ENCODE results near the gene THEMIS2. TPM values are rescaled to one million over a fixed set of nuclear protein-coding genes. Genes with fewer than 3 reads are reported as not detected.

Gene THEMIS2
- total RNA-seq, 1 donor from 2014 or later, result 1.2 TPM

GRCh38 chr1:27872802-27873551, 633 bp downstream of the THEMIS2 start:
- Mint-ChIP-seq H3K36me3 (ENCODE audit: low read depth) (no peaks in the 10 kb centered on the region), H3K9me3 (ENCODE audit: low read depth) (no peaks in the 10 kb centered on the region), H3K4me1 (ENCODE audit: low read depth) (peaks cover 17% of the 10 kb centered on the region), H3K27ac (ENCODE audit: unreplicated experiment) (no peak overlapping the region), H3K4me3 (ENCODE audit: unreplicated experiment) (peak overlapping the region; percentile 77), H3K27me3 (ENCODE audit: low read depth) (peaks cover 3% of the 10 kb centered on the region)
- no peak for DNase-seq (ENCODE audit: low spot score)
- TF ChIP-seq, protein P1, sequence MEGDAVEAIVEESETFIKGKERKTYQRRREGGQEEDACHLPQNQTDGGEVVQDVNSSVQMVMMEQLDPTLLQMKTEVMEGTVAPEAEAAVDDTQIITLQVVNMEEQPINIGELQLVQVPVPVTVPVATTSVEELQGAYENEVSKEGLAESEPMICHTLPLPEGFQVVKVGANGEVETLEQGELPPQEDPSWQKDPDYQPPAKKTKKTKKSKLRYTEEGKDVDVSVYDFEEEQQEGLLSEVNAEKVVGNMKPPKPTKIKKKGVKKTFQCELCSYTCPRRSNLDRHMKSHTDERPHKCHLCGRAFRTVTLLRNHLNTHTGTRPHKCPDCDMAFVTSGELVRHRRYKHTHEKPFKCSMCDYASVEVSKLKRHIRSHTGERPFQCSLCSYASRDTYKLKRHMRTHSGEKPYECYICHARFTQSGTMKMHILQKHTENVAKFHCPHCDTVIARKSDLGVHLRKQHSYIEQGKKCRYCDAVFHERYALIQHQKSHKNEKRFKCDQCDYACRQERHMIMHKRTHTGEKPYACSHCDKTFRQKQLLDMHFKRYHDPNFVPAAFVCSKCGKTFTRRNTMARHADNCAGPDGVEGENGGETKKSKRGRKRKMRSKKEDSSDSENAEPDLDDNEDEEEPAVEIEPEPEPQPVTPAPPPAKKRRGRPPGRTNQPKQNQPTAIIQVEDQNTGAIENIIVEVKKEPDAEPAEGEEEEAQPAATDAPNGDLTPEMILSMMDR (IDR thresholded peaks at IDR 0.05), result no peak

DNA sequence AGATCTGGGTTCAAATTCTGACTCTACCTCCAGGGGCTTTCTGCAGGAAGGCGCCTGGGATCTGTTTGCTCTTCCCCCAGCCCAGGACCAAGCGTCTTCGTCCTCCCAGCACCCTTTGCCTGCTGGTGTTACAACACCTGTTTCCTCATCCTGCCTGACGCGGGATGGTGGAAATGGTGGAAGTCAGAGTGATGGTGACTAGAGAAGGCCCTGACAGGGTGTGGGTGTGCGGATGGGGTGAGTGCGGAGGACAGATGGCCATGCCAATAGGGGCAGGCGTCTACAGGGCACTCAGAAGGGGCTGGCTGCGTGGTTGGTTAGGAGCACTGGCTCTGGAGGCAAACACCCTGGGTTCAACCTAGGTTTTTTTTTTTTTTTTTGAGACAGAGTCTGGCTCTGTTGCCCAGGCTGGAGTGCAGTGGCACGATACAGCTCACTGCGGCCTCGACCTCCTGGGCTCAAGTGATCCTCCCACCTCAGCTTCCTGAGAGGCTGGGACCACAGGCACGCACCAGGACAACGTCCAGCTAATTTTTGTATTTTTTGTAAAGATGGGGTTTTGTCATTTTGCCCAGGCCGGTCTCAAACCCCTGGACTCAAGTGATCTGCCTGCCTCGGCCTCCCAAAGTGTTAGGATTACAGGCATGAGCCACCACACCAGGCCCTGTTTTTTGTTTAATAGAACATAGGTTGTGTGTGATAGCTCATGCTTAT, 1.5 kb downstream of the THEMIS2 start:
- DNase-seq (ENCODE audit: low spot score), result no peak
- Mint-ChIP-seq H3K27ac (ENCODE audit: unreplicated experiment) (no peak overlapping the region), H3K4me1 (ENCODE audit: low read depth) (peaks cover 17% of the 10 kb centered on the region), H3K27me3 (ENCODE audit: low read depth) (peaks cover 3% of the 10 kb centered on the region), H3K4me3 (ENCODE audit: unreplicated experiment) (peak overlapping the region; percentile 22), H3K9me3 (ENCODE audit: low read depth) (no peaks in the 10 kb centered on the region), H3K36me3 (ENCODE audit: low read depth) (no peaks in the 10 kb centered on the region)
- TF ChIP-seq, protein P1 (IDR thresholded peaks at IDR 0.05), result no peak

- Mint-ChIP-seq H3K4me3 (ENCODE audit: unreplicated experiment) (no peak overlapping the region), H3K27ac (ENCODE audit: unreplicated experiment) (peak overlapping the region; percentile 45), H3K9me3 (ENCODE audit: low read depth) (no peaks in the 10 kb centered on the region)
Measured at GRCh38 chr1:27876341-27877114, 4.2 kb downstream of the THEMIS2 start.

GRCh38 chr1:27877115-27877416, 4.7 kb downstream of the THEMIS2 start:
- no peaks in the 10 kb centered on the region for H3K36me3 Mint-ChIP-seq (ENCODE audit: low read depth)
- peaks cover 17% of the 10 kb centered on the region for H3K4me1 Mint-ChIP-seq (ENCODE audit: low read depth)
- no peak overlapping the region for H3K27ac Mint-ChIP-seq (ENCODE audit: unreplicated experiment)
- DNase-seq (ENCODE audit: low spot score), result no peak
- no peak overlapping the region for H3K4me3 Mint-ChIP-seq (ENCODE audit: unreplicated experiment)
- peaks cover 3% of the 10 kb centered on the region for H3K27me3 Mint-ChIP-seq (ENCODE audit: low read depth)
- TF ChIP-seq, protein P1 (IDR thresholded peaks at IDR 0.05), result no peak
- H3K9me3 Mint-ChIP-seq (ENCODE audit: low read depth), result no peaks in the 10 kb centered on the region

More at GRCh38 chr1:27876341-27877114, 4.2 kb downstream of the THEMIS2 start:
- TF ChIP-seq, protein P1 (IDR thresholded peaks at IDR 0.05), result no peak
- Mint-ChIP-seq H3K27me3 (ENCODE audit: low read depth) (peaks cover 3% of the 10 kb centered on the region), H3K4me1 (ENCODE audit: low read depth) (peaks cover 17% of the 10 kb centered on the region), H3K36me3 (ENCODE audit: low read depth) (no peaks in the 10 kb centered on the region)
- peak; percentile 58 for DNase-seq (ENCODE audit: low spot score)

GRCh38 chr1:27878039-27878438, 5.7 kb downstream of the THEMIS2 start:
- Mint-ChIP-seq H3K27ac (ENCODE audit: unreplicated experiment) (no peak overlapping the region), H3K27me3 (ENCODE audit: low read depth) (peaks cover 2% of the 10 kb centered on the region), H3K9me3 (ENCODE audit: low read depth) (no peaks in the 10 kb centered on the region), H3K4me1 (ENCODE audit: low read depth) (peaks cover 10% of the 10 kb centered on the region), H3K4me3 (ENCODE audit: unreplicated experiment) (no peak overlapping the region), H3K36me3 (ENCODE audit: low read depth) (no peaks in the 10 kb centered on the region)
- TF ChIP-seq, protein P1 (IDR thresholded peaks at IDR 0.05), result no peak
- DNase-seq (ENCODE audit: low spot score), result peak; percentile 22
